Mesenchymal stem cell (in vitro differentiated cells and primary cell): ENCODE data around the gene DSEL.

Experiments
- DNase-seq: peaks from one replicate; pipeline ENCODE4 v3.0.0-alpha.2; 2013
- H2AFZ ChIP-seq: one replicate; pipeline ENCODE4 v1.6.1; 2013; ENCODE audit warnings: low read depth, mild to moderate bottlenecking, control low read depth, inconsistent platforms, low read length, moderate library complexity
- H2AK5ac ChIP-seq: 2 replicates; pipeline ENCODE4 v1.6.1; 2013; ENCODE audit warnings: low read length, moderate library complexity, mild to moderate bottlenecking, inconsistent platforms; ENCODE audit not compliant: severe bottlenecking
- H2BK120ac ChIP-seq: one replicate; pipeline ENCODE4 v1.6.1; 2013; ENCODE audit warnings: low read depth, mild to moderate bottlenecking, inconsistent platforms, low read length, moderate library complexity
- H2BK12ac ChIP-seq, 2 experiments: one replicate each; pipeline ENCODE4 v1.6.1; 2013; ENCODE audit warnings: inconsistent platforms in 2 of 2, low read length in 2 of 2, mild to moderate bottlenecking in 2 of 2, moderate library complexity in 2 of 2, control low read depth in 1 of 2
- H2BK15ac ChIP-seq: one replicate; pipeline ENCODE4 v1.6.1; 2013; ENCODE audit warnings: mild to moderate bottlenecking, low read depth, inconsistent platforms; ENCODE audit not compliant: poor library complexity, severe bottlenecking
- H2BK5ac ChIP-seq: 2 replicates; pipeline ENCODE4 v1.6.1; 2013; ENCODE audit warnings: low read depth, mild to moderate bottlenecking, low read length, control low read depth, inconsistent platforms; ENCODE audit not compliant: poor library complexity, severe bottlenecking
- H3K14ac ChIP-seq, 2 experiments: one replicate each; pipeline ENCODE4 v1.6.1; 2013; ENCODE audit warnings: inconsistent platforms in 2 of 2, low read length in 2 of 2, control low read depth in 1 of 2, mild to moderate bottlenecking in 1 of 2, moderate library complexity in 1 of 2
- H3K18ac ChIP-seq, 2 experiments: one replicate each; pipeline ENCODE4 v1.6.1; 2013; ENCODE audit warnings: inconsistent platforms in 2 of 2, low read length in 2 of 2, control low read depth in 1 of 2, low read depth in 1 of 2, mild to moderate bottlenecking in 1 of 2
- H3K23ac ChIP-seq, 2 experiments: one replicate each; pipeline ENCODE4 v1.6.1; 2013; ENCODE audit warnings: inconsistent platforms in 2 of 2, low read length in 2 of 2, mild to moderate bottlenecking in 2 of 2, moderate library complexity in 2 of 2, control low read depth in 1 of 2
- H3K27ac ChIP-seq: 2 replicates; pipeline ENCODE4 v1.5.1; 2013; ENCODE audit warnings: mild to moderate bottlenecking, moderate library complexity, low read length, control low read depth, inconsistent platforms; ENCODE audit not compliant: poor library complexity, severe bottlenecking
- H3K27me3 ChIP-seq, 2 experiments: 2 replicates each; pipeline versions ENCODE4 v1.6.1 to v1.7.0; 2013; ENCODE audit warnings: low read length in 2 of 2, mild to moderate bottlenecking in 2 of 2, moderate library complexity in 2 of 2, control low read depth in 1 of 2, inconsistent platforms in 1 of 2; ENCODE audit not compliant: control insufficient read depth in 1 of 2, insufficient read depth in 1 of 2
- H3K36me3 ChIP-seq, 2 experiments: 2 replicates each; pipeline versions ENCODE4 v1.6.1 to v1.7.0; 2013; ENCODE audit warnings: low read length in 2 of 2, control low read depth in 1 of 2, inconsistent platforms in 1 of 2, low read depth in 1 of 2, mild to moderate bottlenecking in 1 of 2; ENCODE audit not compliant: insufficient read depth in 2 of 2, control insufficient read depth in 1 of 2
- H3K4ac ChIP-seq, 2 experiments: one replicate each; pipeline ENCODE4 v1.6.1; 2013; ENCODE audit warnings: inconsistent platforms in 2 of 2, low read length in 2 of 2, mild to moderate bottlenecking in 2 of 2, moderate library complexity in 2 of 2, control low read depth in 1 of 2, low read depth in 1 of 2
- H3K4me1 ChIP-seq: 2 replicates; pipeline ENCODE4 v1.6.1; 2013; ENCODE audit warnings: low read depth, low read length, control low read depth; ENCODE audit not compliant: control insufficient read depth, insufficient read depth
- H3K4me2 ChIP-seq: 2 replicates; pipeline ENCODE4 v1.6.1; 2013; ENCODE audit warnings: low read length, mild to moderate bottlenecking, inconsistent platforms; ENCODE audit not compliant: poor library complexity, severe bottlenecking
- H3K4me3 ChIP-seq, 2 experiments: 2 replicates each; pipeline versions ENCODE4 v1.5.1 to v1.7.0; 2013; ENCODE audit warnings: low read length in 2 of 2, mild to moderate bottlenecking in 2 of 2, control low read depth in 1 of 2, low read depth in 1 of 2; ENCODE audit not compliant: insufficient read depth in 1 of 2
- H3K79me1 ChIP-seq: replicated peaks from 2 replicates; pipeline ENCODE4 v1.6.1; 2013; ENCODE audit warnings: mild to moderate bottlenecking, control low read depth, low read length, inconsistent platforms; ENCODE audit not compliant: poor library complexity, severe bottlenecking
- H3K9ac ChIP-seq: 2 replicates; pipeline ENCODE4 v1.7.0; 2013; ENCODE audit warnings: mild to moderate bottlenecking, low read length, moderate library complexity
- H3K9me3 ChIP-seq: 2 replicates; pipeline ENCODE4 v1.7.0; 2013; ENCODE audit warnings: mild to moderate bottlenecking, low read length; ENCODE audit not compliant: control insufficient read depth
- H4K8ac ChIP-seq: one replicate; pipeline ENCODE4 v1.6.1; 2013; ENCODE audit warnings: inconsistent platforms, mild to moderate bottlenecking, low read length, moderate library complexity
- H4K91ac ChIP-seq: one replicate; pipeline ENCODE4 v1.6.1; 2013; ENCODE audit warnings: mild to moderate bottlenecking, low read length, inconsistent platforms
- WGBS: methylation state at CpG from one replicate; pipeline ENCODE4 v1.1.7; 2013; ENCODE audit warnings: mixed read lengths; 5-methylcytosine and 5-hydroxymethylcytosine counted together

Gene DSEL

DNA sequence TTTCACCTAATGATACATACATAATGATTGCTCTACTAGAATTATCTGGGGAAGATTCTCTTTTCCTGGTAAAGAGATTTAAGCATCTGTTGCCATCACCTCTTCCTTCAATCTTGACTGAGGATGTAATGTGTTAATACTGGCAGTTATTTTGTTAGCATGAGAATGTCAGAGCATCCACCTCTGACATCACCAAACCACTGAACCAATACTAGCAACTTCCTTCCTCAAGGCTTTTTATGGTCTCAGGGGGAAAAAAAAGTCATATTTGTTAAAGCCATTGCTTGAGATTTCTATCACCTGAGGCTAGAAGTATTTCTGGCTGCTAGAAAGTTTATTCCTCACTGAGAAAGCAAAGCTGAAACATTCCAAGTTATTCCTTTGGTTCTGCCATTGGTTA, 48.5 kb downstream of the DSEL start:
- peaks cover 0 to 3% of the 10 kb centered on the region in 2 experiments for H3K36me3 ChIP-seq
- no peak overlapping the region for H2BK120ac ChIP-seq

DNA sequence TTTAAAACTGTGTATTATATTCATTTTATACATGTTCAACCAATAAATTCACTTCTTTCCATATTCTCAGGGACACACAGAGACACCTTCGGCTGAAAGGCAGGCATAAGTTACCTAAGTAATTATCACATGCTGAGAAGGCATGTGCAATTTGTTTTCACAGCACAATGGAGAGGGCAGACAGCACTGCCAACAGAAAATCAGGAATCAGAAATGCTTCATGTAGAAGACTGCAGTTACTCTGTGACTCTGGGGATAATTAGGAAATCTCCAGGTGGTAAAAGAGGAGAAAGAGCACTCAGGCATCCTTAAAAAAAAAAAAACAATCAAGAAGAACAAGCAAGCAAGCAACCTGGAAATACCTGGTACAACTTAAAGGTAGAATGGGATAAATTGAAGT, 49.3 kb downstream of the DSEL start:
- H3K23ac ChIP-seq: no peak overlapping the region

More for the DNA sequence above, 48.5 kb downstream of the DSEL start:
- no peak overlapping the region for H3K27ac ChIP-seq
- no peak overlapping the region for H3K23ac ChIP-seq
- H3K4me3 ChIP-seq: no peak overlapping the region
- H3K4me2 ChIP-seq: no peak overlapping the region
- no peak overlapping the region for H3K14ac ChIP-seq
- no peak overlapping the region for H2BK12ac ChIP-seq
- H3K9me3 ChIP-seq: peaks cover 7% of the 10 kb centered on the region
- H3K27me3 ChIP-seq: no peaks in the 10 kb centered on the region
- H2BK5ac ChIP-seq: no peak overlapping the region
- no peak overlapping the region for H2AK5ac ChIP-seq
- no peak overlapping the region for H2AFZ ChIP-seq
- H2BK15ac ChIP-seq: no peak overlapping the region
- H3K4me1 ChIP-seq: no peaks in the 10 kb centered on the region
- no peak overlapping the region for H3K4ac ChIP-seq
- H3K79me1 ChIP-seq: no peaks in the 10 kb centered on the region
- H3K18ac ChIP-seq: no peak overlapping the region
- no peak overlapping the region for H4K8ac ChIP-seq
- H4K91ac ChIP-seq: no peak overlapping the region
- no peak for DNase-seq
- H3K9ac ChIP-seq: no peak overlapping the region

DNA sequence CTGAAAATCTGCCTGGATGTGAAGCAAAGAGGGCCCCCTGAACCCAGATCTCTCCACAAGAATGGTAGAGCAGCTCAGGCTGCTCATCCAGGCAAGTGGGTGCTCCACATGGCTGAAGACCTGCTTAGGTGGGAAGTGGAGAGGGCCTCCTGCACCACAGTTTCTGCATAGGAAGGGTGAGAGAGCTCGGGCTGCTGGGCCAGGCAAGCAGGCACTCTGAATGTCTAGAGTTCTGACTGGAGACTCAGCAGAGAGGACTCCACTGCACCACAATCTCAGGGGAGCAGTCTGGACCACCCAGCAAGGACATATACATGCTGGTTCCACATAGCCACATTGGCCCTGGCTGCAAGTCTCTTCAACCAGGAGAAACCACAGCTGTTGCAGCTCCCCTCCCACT, 52.0 kb downstream of the DSEL start:
- H3K4me2 ChIP-seq: no peak overlapping the region
- no peak overlapping the region for H4K8ac ChIP-seq
- H3K9me3 ChIP-seq: peaks cover 7% of the 10 kb centered on the region
- H2BK5ac ChIP-seq: no peak overlapping the region
- no peaks in the 10 kb centered on the region for H3K4me1 ChIP-seq
- no peak overlapping the region for H3K9ac ChIP-seq
- H2AFZ ChIP-seq: no peak overlapping the region
- no peak overlapping the region for H2BK15ac ChIP-seq
- no peak for DNase-seq
- no peak overlapping the region for H2BK12ac ChIP-seq
- H4K91ac ChIP-seq: no peak overlapping the region
- 100% methylated on average over 1 of the region's 1 CpG for WGBS
- H3K23ac ChIP-seq: no peak overlapping the region
- H2AK5ac ChIP-seq: no peak overlapping the region
- no peaks in the 10 kb centered on the region for H3K79me1 ChIP-seq
- no peak overlapping the region for H3K27ac ChIP-seq
- no peak overlapping the region for H3K4ac ChIP-seq
- H2BK120ac ChIP-seq: no peak overlapping the region
- no peaks in the 10 kb centered on the region for H3K27me3 ChIP-seq
- H3K14ac ChIP-seq: peak overlapping the region in 1 of 2 experiments; percentile 79
- H3K18ac ChIP-seq: peak overlapping the region in 1 of 2 experiments; percentile 40
- no peaks in the 10 kb centered on the region for H3K36me3 ChIP-seq
- H3K4me3 ChIP-seq: no peak overlapping the region

More for the DNA sequence above, 49.3 kb downstream of the DSEL start:
- Histone ChIP-seq H2BK5ac (no peak overlapping the region), H3K27me3 (no peaks in the 10 kb centered on the region), H2BK120ac (no peak overlapping the region), H4K91ac (no peak overlapping the region), H3K4me3 (no peak overlapping the region), H3K4me1 (no peaks in the 10 kb centered on the region), H3K27ac (no peak overlapping the region), H2AFZ (no peak overlapping the region), H3K36me3 (peaks cover 0 to 3% of the 10 kb centered on the region in 2 experiments), H2AK5ac (no peak overlapping the region), H3K9me3 (peaks cover 7% of the 10 kb centered on the region), H2BK12ac (no peak overlapping the region), H2BK15ac (no peak overlapping the region), H3K18ac (no peak overlapping the region), H3K79me1 (no peaks in the 10 kb centered on the region), H3K9ac (no peak overlapping the region), H3K4me2 (no peak overlapping the region), H3K14ac (no peak overlapping the region), H4K8ac (no peak overlapping the region), H3K4ac (no peak overlapping the region)
- 92% methylated on average over 1 of the region's 1 CpG for WGBS
- DNase-seq: no peak

DNA sequence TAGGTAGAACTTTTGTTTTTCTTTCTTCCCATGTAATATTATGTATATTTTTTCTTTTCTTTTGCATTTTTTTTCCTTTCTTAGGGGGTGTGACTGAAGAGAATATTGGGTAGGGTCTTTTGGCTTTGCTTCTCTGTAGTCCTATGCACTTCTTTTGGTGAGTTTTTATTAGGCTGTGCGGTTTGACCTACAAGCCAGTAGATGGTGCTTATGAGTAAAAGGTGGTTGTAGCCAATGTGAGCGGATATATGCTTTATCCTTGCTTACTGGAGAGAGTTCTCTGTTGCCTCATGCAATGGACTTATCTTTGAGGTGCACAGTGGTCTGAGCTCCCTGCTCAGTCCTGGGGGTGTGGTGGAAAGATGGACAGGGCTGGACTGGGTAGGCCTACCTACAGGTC, 52.7 kb downstream of the DSEL start:
- no peak overlapping the region for H3K23ac ChIP-seq
- no peaks in the 10 kb centered on the region for H3K79me1 ChIP-seq
- no peaks in the 10 kb centered on the region for H3K36me3 ChIP-seq
- no peak for DNase-seq
- H3K4me1 ChIP-seq: no peaks in the 10 kb centered on the region
- H2BK120ac ChIP-seq: no peak overlapping the region
- no peak overlapping the region for H3K4ac ChIP-seq
- 73% methylated on average over 2 of the region's 2 CpGs for WGBS
- no peak overlapping the region for H4K8ac ChIP-seq
- peak overlapping the region in 1 of 2 experiments; percentile 65 for H3K14ac ChIP-seq
- H2AK5ac ChIP-seq: no peak overlapping the region
- no peak overlapping the region for H3K27ac ChIP-seq
- H2BK12ac ChIP-seq: no peak overlapping the region
- H2AFZ ChIP-seq: no peak overlapping the region
- H2BK5ac ChIP-seq: no peak overlapping the region
- peaks cover 7% of the 10 kb centered on the region for H3K9me3 ChIP-seq
- no peak overlapping the region for H2BK15ac ChIP-seq
- no peak overlapping the region for H3K4me2 ChIP-seq
- no peak overlapping the region for H3K9ac ChIP-seq
- H3K27me3 ChIP-seq: no peaks in the 10 kb centered on the region
- H3K18ac ChIP-seq: no peak overlapping the region
- H3K4me3 ChIP-seq: no peak overlapping the region
- H4K91ac ChIP-seq: no peak overlapping the region
